ENCODE results near the gene PRDM2. TPM values are rescaled to one million over a fixed set of nuclear protein-coding genes. Genes with fewer than 3 reads are reported as not detected.

Gene PRDM2
- total and polyA plus RNA-seq, 2 experiments from 2014 or later: 11.5 to 18.6 TPM

DNA sequence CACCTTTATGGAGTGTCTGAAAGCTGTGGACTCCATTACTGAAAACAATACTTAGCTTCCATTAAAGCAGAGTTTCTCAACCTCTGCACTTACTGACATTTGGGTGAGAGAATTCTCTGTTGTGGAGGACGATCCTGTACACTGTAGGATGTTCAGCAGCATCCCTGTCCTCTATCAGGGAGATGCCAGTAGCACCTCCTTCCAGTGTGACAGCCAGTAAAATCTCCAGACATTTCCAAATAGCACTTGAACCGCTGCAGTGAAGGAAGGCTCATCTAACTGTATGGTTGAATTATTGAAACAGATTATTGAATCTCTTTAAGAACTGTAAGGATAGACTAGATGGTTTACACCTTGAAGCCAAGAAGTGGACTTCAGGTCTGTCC lies 3.1 kb downstream of the PRDM2 start:
- peaks cover 8% of the 10 kb centered on the region for H3K4me1 ChIP-seq (ENCODE audit: insufficient read depth)
- H3K9me3 ChIP-seq (ENCODE audit: low read depth): no peaks in the 10 kb centered on the region
- no peaks in the 10 kb centered on the region for H3K9me2 ChIP-seq (replicated peaks; ENCODE audit: insufficient read depth)
- no peak overlapping the region for H3K4me2 ChIP-seq
- H3K4me3 ChIP-seq: no peak overlapping the region
- no peaks in the 10 kb centered on the region for H3K36me3 ChIP-seq (replicated peaks; ENCODE audit: insufficient read depth, low read depth)
- WGBS (ENCODE audit: low lambda C conversion rate, missing lambda C conversion rate): 76% methylated on average over 2 of the region's 2 CpGs
- no peaks in the 10 kb centered on the region for H3K27me3 ChIP-seq
- no peaks in the 10 kb centered on the region for H4K20me1 ChIP-seq (ENCODE audit: insufficient read depth, poor library complexity, severe bottlenecking)
- no peak overlapping the region for H3K27ac ChIP-seq
- H2AFZ ChIP-seq: no peak overlapping the region
- DNase-seq (ENCODE audit: low spot score): no peak
- TF ChIP-seq EZH2 (IDR thresholded peaks at IDR 0.05; ENCODE audit: borderline replicate concordance) (no peak), EZH2phosphoT487 (IDR thresholded peaks at IDR 0.05; ENCODE audit: low read depth, severe bottlenecking, unreplicated experiment) (no peak)
- TF ChIP-seq, protein P1, sequence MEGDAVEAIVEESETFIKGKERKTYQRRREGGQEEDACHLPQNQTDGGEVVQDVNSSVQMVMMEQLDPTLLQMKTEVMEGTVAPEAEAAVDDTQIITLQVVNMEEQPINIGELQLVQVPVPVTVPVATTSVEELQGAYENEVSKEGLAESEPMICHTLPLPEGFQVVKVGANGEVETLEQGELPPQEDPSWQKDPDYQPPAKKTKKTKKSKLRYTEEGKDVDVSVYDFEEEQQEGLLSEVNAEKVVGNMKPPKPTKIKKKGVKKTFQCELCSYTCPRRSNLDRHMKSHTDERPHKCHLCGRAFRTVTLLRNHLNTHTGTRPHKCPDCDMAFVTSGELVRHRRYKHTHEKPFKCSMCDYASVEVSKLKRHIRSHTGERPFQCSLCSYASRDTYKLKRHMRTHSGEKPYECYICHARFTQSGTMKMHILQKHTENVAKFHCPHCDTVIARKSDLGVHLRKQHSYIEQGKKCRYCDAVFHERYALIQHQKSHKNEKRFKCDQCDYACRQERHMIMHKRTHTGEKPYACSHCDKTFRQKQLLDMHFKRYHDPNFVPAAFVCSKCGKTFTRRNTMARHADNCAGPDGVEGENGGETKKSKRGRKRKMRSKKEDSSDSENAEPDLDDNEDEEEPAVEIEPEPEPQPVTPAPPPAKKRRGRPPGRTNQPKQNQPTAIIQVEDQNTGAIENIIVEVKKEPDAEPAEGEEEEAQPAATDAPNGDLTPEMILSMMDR (IDR thresholded peaks at IDR 0.05; ENCODE audit: poor library complexity): no peak
- H3K79me2 ChIP-seq: peaks cover 68% of the 10 kb centered on the region

- WGBS (ENCODE audit: low lambda C conversion rate, missing lambda C conversion rate): 90% methylated on average over 9 of the region's 9 CpGs
- H2AFZ ChIP-seq: no peak overlapping the region
- TF ChIP-seq EZH2phosphoT487 (IDR thresholded peaks at IDR 0.05; ENCODE audit: low read depth, severe bottlenecking, unreplicated experiment) (no peak), EZH2 (IDR thresholded peaks at IDR 0.05; ENCODE audit: borderline replicate concordance) (no peak)
- TF ChIP-seq, protein P1 (IDR thresholded peaks at IDR 0.05; ENCODE audit: poor library complexity): no peak
- peaks cover 13% of the 10 kb centered on the region for H3K4me1 ChIP-seq (ENCODE audit: insufficient read depth)
- no peaks in the 10 kb centered on the region for H3K27me3 ChIP-seq
- H3K36me3 ChIP-seq (replicated peaks; ENCODE audit: insufficient read depth, low read depth): no peaks in the 10 kb centered on the region
- H3K79me2 ChIP-seq: peaks cover 72% of the 10 kb centered on the region
- H3K9me2 ChIP-seq (replicated peaks; ENCODE audit: insufficient read depth): no peaks in the 10 kb centered on the region
- DNase-seq (ENCODE audit: low spot score): no peak
- no peaks in the 10 kb centered on the region for H4K20me1 ChIP-seq (ENCODE audit: insufficient read depth, poor library complexity, severe bottlenecking)
- no peaks in the 10 kb centered on the region for H3K9me3 ChIP-seq (ENCODE audit: low read depth)
- H3K4me3 ChIP-seq: no peak overlapping the region
- H3K27ac ChIP-seq: no peak overlapping the region
- H3K4me2 ChIP-seq: no peak overlapping the region
These were observed 3.8 kb downstream of the PRDM2 start for GRCh38 chr1:13703558-13704490.

DNA sequence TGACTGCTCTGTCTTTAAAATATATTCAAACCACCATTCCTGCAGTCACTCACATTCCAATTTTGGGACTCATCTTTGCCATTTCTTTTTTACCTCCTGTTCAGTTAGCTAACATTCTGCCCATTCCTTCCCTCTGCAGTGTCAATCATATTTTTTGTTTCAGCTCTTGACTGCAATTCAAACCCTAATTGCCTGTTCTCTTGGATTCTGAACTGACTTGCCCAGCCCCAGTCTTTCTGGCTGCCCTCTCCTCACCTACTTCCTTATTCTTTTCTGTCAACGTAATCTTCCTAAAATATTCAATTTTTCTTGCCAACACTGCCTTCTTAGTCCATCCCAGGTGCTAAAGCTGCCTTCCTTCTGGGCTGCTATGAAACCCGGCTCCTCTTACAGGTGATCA lies 6.1 kb downstream of the PRDM2 start:
- Histone ChIP-seq H4K20me1 (ENCODE audit: insufficient read depth, poor library complexity, severe bottlenecking) (no peaks in the 10 kb centered on the region), H3K79me2 (peaks cover 86% of the 10 kb centered on the region), H3K36me3 (replicated peaks; ENCODE audit: insufficient read depth, low read depth) (no peaks in the 10 kb centered on the region), H3K4me1 (ENCODE audit: insufficient read depth) (peaks cover 8% of the 10 kb centered on the region), H2AFZ (no peak overlapping the region), H3K4me2 (no peak overlapping the region), H3K4me3 (no peak overlapping the region), H3K9me3 (ENCODE audit: low read depth) (no peaks in the 10 kb centered on the region), H3K27me3 (no peaks in the 10 kb centered on the region), H3K27ac (no peak overlapping the region), H3K9me2 (replicated peaks; ENCODE audit: insufficient read depth) (no peaks in the 10 kb centered on the region)
- TF ChIP-seq EZH2phosphoT487 (IDR thresholded peaks at IDR 0.05; ENCODE audit: low read depth, severe bottlenecking, unreplicated experiment) (no peak), EZH2 (IDR thresholded peaks at IDR 0.05; ENCODE audit: borderline replicate concordance) (no peak)
- TF ChIP-seq, protein P1 (IDR thresholded peaks at IDR 0.05; ENCODE audit: poor library complexity): no peak
- WGBS (ENCODE audit: low lambda C conversion rate, missing lambda C conversion rate): 93% methylated on average over 2 of the region's 2 CpGs
- DNase-seq (ENCODE audit: low spot score): no peak
